ENCODE results near the gene UBE2D3.
A peak's percentile ranks its signal among the peaks of the same experiment; 100 is the strongest.

Gene UBE2D3

GRCh38 chr4:102791318-102791835 is 36.0 kb downstream of the UBE2D3 start:
- no peak for DNase-seq (ENCODE audit: low read depth in 2 of 2)

- no peak for DNase-seq (ENCODE audit: low read depth in 2 of 2)
Measured at GRCh38 chr4:102789317-102789717, 38.0 kb downstream of the UBE2D3 start.

- DNase-seq (ENCODE audit: low read depth in 2 of 2) = no peak
Measured at GRCh38 chr4:102787944-102788343, 39.4 kb downstream of the UBE2D3 start.

GRCh38 chr4:102787096-102787881 is 40.1 kb downstream of the UBE2D3 start:
- no peak for DNase-seq (ENCODE audit: low read depth in 2 of 2)

DNA sequence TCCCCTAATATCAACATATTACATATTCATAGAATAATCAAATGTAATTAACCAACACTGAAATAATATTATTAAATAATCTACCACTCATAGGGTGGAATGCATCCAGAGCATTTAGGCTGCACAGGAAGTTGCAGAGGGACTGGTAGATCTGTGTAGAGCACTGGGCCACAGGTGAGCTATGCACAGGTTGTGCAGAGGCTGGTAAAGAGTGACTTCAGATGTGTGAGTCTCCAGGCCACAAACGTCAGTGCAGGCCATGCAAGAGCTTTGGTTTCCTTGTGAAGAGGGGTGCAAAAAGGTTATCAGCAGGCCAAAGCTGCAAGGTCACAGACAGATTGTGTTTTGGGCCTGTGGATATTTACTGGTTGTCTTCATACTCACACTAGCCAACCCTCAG is 41.1 kb downstream of the UBE2D3 start:
- DNase-seq (ENCODE audit: low read depth in 2 of 2) = no peak

DNA sequence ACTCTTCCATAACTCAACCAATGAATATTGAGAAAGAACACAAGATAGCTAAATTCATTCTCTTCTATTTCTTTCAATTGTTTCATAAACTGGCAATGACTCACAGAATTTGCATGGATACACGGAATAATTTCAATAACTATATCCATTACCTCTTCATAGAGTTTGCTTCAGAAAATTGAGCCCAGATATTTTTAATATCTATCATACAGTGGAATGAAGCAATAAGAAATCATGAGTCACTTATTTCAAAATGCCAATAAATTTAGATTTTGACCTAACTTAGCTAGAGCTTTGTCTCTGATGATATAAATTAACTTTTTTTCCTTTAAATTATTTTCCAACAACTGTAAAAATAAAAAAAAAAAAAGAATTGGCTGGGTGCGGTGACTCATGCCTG is 44.3 kb downstream of the UBE2D3 start:
- no peak for DNase-seq (ENCODE audit: low read depth in 2 of 2)

- no peak for DNase-seq (ENCODE audit: low read depth in 2 of 2)
Measured at GRCh38 chr4:102781570-102781969, 45.8 kb downstream of the UBE2D3 start.

DNA sequence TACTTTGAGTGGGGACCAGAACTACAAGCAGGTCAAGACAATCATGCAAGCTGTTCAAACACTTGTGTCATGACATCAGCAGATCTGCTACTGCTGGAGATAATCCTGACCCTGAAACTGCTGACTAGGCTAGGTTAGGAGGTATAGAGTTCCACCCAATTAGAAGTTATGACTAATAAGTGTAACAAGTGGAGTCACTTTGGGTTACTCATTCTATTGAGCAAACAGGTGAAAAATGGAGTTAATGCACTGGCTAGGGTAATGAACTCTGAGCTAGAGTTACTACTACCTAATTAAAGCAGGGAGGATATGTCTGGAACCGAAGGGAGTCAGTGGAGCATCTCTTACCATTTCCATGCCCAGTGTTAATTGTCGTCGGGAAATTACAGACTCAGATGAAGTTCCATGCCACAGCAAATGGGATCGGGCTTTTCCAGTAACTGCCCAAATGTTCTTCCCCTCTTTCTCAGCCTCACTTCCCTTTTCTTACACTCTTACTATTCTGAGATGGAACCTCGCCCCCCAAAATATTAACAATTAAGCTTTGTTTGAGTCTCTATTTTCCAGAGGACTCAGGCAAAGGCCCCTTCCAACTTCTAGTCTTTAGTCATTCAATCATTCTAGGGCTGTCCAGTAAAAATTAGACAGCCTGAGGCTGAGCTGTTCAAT is 46.7 kb downstream of the UBE2D3 start:
- no peak for DNase-seq (ENCODE audit: low read depth in 2 of 2)

DNA sequence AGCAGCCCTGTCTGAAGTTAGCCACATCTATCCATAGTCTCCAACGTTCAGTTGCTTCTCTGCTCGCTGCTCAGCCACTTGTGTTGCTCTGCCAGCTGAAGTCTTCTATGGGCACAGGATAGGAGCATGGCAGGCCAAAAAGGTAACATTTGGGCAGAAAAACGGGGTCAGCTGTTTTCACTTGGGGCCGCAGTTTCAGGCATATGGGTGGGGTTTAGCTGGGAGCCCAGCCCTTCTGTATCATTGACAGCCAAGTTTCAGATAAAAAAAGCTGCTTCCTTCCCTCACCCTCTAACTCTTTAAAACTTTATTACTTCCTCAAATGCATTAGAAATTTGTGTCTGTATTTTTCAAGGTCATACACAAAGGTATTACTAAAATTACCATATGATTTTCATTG is 48.1 kb downstream of the UBE2D3 start:
- no peak for DNase-seq (ENCODE audit: low read depth in 2 of 2)

DNA sequence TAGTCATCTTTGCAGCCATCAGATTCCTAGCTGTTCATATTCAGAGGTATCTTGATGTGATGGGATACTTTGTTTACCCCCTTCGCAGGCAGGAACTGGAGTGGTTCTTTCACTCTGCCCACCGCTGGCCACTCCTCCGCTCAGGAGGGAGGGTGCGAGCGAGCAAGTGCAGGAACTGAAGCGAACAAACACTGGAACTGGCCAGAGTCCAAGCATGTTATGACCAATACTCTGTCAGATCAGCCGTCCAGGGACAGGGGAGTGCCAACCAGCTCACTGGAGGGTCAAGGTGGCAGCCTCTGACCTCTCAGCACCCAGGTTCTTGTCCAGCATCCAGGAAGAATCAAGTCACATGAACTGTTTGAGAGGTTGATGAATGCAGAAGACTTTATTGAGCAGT is 48.6 kb downstream of the UBE2D3 start:
- DNase-seq (ENCODE audit: low read depth in 2 of 2) = no peak

GRCh38 chr4:102775805-102776204 is 51.5 kb downstream of the UBE2D3 start:
- no peak for DNase-seq (ENCODE audit: low read depth in 2 of 2)

DNA sequence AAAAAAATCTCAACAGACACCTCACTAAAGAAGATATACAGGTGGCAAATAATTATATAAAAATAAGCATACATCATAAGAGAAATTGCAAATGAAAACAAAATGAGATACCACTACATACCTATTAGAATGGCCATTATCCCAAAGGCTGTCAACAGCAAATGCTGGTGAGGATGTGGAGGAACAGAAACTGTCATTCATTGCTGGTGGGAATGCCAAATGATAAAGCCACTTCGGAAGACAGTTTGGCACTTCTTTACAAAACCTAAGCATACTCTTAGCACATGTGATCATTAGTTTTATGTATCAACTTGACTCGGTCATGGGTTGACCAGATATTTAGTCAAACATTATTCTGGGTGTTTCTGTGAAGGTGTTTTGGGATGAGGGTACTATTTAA is 53.1 kb downstream of the UBE2D3 start:
- DNase-seq (ENCODE audit: low read depth in 2 of 2) = no peak

- DNase-seq (ENCODE audit: low read depth in 2 of 2) = no peak
Measured at GRCh38 chr4:102772738-102773340, 54.5 kb downstream of the UBE2D3 start.

GRCh38 chr4:102764901-102765300 is 62.5 kb downstream of the UBE2D3 start:
- no peak for DNase-seq (ENCODE audit: low read depth in 2 of 2)

DNA sequence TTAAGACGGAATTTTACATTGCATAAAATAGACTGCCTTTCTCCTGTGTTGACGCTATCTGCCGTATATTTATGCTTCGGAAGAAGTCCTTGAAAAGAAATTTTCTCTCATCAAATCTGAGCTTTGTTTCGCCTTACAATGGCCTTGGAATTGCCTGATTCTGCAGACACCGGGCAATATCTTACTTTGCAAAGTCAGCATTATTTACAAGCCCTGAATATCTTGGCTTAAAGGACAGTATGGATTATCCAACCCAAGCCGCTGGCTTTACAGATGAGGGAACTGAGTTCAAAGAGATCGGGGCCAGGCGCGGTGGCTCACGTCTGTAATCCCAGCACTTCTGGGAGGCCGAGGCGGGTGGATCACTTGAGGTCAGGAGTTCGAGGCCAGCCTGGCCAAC is 65.4 kb downstream of the UBE2D3 start:
- DNase-seq (ENCODE audit: low read depth in 2 of 2) = no peak

- no peak for DNase-seq (ENCODE audit: low read depth in 2 of 2)
Measured at GRCh38 chr4:102761296-102761701, 66.1 kb downstream of the UBE2D3 start.

DNA sequence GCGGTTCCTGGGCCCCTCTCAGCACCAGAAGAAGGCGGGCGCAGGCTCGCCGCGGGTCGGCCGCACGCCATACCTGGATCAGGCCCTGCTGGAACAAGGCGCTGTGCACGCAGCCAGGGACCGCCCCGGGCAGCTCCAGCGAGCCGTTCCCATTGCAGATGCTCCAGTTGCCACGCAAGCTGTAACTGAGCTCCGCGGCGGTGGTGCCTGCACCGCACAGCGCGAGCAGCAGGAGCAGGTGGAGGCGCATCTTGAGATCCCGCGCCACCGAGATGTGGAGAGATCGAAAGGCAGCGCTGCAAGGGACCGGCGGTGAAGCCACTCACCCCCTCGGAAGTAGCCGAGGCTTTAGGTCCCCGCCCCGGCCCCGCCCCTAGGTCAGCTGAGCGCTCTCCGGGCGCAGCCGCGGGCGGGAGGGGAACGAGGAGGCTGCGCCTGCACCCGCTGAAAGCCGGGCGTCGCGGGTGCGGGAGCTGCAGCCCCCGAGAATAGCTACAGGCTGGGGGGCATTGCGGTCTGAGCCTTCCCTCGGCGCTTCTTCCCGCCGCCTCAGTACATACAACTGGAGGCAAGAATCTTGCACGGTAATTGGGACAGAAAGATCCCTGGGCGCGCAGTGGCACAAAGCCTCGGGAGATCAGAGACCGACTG is 66.6 kb downstream of the UBE2D3 start, which contains the start of gene MANBA:
TSS of gene MANBA (minus strand) at position 324 of the 651 bp plus-strand sequence. CDS start at position 250, 74 bp downstream.
- DNase-seq (ENCODE audit: low read depth in 2 of 2) = peak; percentile 47 to 68

DNA sequence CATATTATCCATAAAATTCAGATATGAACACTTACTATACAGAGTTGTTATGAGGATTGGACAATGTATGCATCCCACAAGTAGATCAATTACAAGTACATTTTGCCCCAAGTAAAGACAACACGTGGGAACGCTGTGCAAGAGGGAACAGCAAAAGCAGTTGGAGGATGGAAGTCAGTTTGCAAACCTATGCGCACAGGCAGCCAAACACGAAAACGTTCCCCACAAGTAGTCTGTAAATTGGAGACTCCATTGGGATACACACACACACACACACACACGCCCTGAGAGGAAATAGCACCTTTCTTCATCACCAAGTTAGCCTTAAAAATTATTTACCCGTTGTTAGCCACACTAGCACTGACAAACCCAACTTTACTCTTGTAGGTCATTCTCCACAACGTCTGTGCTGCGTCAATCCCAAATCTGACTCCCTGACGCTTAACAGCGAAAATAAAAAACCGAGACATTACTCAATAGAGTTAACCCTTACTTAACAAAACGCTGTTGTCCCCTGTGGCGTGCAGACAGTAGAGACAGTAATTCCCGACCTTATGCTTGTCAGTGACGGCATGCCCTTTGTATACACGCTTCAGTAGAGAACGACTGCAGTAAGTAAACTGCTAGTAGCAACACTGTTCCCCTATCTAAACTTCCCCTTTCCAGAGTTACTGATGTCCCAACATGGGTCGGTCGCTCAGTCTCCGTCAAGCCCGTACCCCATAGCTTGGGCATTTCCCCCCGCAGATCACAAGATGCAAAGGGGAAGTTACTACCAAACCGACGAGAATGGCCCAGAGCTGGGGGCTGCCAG is 67.3 kb downstream of the UBE2D3 start:
- no peak for DNase-seq (ENCODE audit: low read depth in 2 of 2)

GRCh38 chr4:102758241-102759160 is 68.8 kb downstream of the UBE2D3 start:
- no peak for DNase-seq (ENCODE audit: low read depth in 2 of 2)

- no peak for DNase-seq (ENCODE audit: low read depth in 2 of 2)
Measured at GRCh38 chr4:102757681-102758080, 69.7 kb downstream of the UBE2D3 start.

All from stimulated activated CD4-positive, alpha-beta T cell treated with anti-CD3 and anti-CD28 coated beads, Interleukin-1b, Interleukin-23, amount 100 ng/mL, for 1 hour (primary cell).